H1 (cell line): ENCODE data around the gene TRIP13.

Experiments used
- CTCF ChIP-seq, 3 experiments: IDR thresholded peaks; 1 replicate in 2 of 3; 2 replicates in 1 of 3; pipeline versions ENCODE4 v1.5.1 to v1.6.1; 2011; ENCODE audit warnings: low read length in 3 of 3, mild to moderate bottlenecking in 3 of 3, inconsistent platforms in 2 of 3, low read depth in 1 of 3, moderate library complexity in 1 of 3; ENCODE audit not compliant: insufficient read depth in 1 of 3; ENCODE audit errors: control extremely low read depth in 1 of 3
- EP300 ChIP-seq, 2 experiments: IDR thresholded peaks; 1 replicate in 1 of 2; 2 replicates in 1 of 2; pipeline ENCODE4 v1.6.1; 2011 to 2012; ENCODE audit warnings: low read depth in 2 of 2, low read length in 2 of 2, mild to moderate bottlenecking in 2 of 2, borderline replicate concordance in 1 of 2, inconsistent platforms in 1 of 2, moderate library complexity in 1 of 2
- HDAC6 ChIP-seq: IDR thresholded peaks from one replicate; pipeline ENCODE4 v1.7.1; 2012; ENCODE audit warnings: low read depth, mild to moderate bottlenecking, inconsistent platforms, low read length, moderate library complexity
- KDM5A ChIP-seq: fragments of 200-600 bp; IDR thresholded peaks from 2 replicates; pipeline ENCODE4 v1.7.1; 2012; ENCODE audit warnings: mild to moderate bottlenecking, low read length, inconsistent platforms, mixed read lengths

- no peak for TF ChIP-seq HDAC6
- TF ChIP-seq CTCF (IDR thresholded peaks at IDR 0.05; ENCODE audit: control extremely low read depth in 1 of 3, insufficient read depth in 1 of 3, low read depth in 1 of 3, low read length in 3 of 3): no peak
- TF ChIP-seq EP300 (IDR thresholded peaks at IDR 0.05; ENCODE audit: borderline replicate concordance in 1 of 2, low read depth in 2 of 2, low read length in 2 of 2): no peak
- no peak for TF ChIP-seq KDM5A
Measured at GRCh38 chr5:909086-909485, 16.4 kb downstream of the TRIP13 start.
